HG03060 (cell line): ENCODE data around the gene LGALS12.
"Not testable (repeated sequence)": the region's sequence is repeated elsewhere in the genome, so short reads cannot be mapped to it uniquely, and the experiment has no call there.

Source experiments
- ATAC-seq: cut with Tn5 transposase; IDR thresholded peaks from one replicate; pipeline ENCODE4 v1.9.1; 2021; ENCODE audit warnings: low read depth, moderate number of reproducible peaks; ENCODE audit not compliant: unreplicated experiment

The LGALS12 gene

DNA sequence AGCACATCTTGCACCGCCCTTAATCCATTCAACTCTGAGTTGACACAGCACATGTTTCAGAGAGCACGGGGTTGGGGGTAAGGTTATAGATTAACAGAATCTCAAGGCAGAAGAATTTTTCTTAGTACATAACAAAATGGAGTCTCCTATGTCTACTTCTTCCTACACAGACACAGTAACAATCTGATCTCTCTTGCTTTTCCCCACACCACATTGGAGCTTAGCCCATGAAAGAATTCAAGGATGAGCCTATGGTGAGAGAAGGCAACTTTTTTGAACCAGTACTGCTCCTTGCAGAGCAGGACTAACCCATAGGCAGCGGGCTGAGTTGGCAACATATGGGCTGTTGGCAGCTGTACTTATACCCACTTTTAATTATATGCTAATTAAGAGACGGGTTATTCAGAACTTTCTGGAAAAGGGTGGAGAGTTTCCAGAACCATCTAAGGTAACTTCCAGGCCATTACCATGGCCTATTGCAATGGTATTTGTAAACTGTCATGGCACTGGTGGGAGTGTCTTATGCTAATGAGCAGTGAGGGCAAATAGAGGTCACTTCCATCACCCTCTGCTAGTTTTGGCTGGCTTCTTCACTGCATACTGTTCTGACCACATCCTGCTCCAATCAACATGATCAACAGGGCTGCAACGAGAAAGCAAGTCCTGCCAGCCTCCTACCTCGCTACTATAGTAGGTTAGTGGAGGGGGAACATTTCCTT, 25.3 kb downstream of the LGALS12 start:
- ATAC-seq = peak; percentile 90

DNA sequence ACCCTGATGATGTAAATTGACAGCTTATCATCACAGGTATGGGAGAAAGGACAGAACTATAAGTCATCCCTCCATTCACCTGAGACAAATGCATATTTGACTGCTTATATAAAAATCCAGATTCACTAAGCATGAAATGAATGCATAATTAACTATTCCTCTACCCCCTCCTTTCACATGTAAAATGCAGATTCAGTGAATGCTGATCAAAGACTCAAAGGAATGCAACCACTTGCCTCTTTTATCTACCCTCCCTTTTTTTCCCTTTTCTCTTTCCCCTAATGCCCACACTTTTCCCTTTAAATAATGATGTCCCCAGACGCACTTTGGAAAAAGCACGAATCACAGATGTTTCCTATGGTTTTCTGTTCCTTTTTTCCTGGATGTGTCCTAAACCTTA, 26.2 kb downstream of the LGALS12 start:
- ATAC-seq = no peak

DNA sequence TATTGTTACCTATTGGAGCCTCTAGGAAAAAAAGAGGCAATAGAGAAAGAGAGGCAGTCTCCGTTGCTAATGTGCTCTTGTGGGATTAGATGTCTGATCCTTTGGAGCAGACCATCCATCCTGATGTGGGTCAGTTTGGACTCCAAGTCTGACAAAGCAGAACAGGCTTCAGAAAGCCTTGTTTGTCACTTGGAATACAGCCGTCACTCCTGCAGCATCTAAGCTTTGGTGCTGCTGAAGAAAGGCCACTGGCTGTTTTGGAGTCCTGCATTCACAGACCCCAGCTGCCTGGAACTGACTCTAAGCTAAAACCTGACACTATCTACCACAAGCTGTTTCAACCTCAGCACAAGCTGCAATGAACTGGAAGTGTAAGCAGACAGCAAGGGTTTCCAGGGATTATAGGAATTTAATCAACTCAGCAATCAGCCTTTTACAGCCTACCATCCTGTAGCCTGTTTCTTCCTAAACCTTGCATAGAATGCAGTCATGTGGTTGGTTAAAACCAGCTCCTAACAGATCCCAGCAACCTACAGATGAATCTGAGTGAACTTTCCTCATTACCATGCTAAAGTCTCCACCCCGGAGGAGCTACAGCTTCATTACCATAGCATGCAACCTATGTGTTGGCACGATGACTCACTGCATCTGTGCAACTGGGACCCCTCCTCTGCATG, 27.1 kb downstream of the LGALS12 start:
- ATAC-seq = no peak

DNA sequence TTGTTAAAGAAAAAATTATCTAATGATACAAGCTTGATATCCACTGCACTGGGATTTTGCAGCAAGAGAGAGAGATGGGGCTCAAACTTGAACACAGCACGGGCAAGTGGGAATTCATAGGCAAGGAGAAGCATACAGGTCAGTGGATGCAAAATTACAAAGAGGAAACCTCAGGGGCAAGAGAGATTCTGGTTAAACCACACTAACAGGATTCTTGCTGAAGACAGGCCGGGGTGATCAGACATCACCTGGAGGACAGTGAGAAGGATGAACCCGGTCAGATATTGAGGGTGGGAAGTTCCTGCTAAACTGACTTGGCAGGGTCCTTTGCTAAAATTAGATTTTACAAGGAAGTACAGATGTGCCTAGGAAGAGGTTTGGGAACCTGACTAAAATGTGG, 28.2 kb downstream of the LGALS12 start:
- no peak for ATAC-seq

DNA sequence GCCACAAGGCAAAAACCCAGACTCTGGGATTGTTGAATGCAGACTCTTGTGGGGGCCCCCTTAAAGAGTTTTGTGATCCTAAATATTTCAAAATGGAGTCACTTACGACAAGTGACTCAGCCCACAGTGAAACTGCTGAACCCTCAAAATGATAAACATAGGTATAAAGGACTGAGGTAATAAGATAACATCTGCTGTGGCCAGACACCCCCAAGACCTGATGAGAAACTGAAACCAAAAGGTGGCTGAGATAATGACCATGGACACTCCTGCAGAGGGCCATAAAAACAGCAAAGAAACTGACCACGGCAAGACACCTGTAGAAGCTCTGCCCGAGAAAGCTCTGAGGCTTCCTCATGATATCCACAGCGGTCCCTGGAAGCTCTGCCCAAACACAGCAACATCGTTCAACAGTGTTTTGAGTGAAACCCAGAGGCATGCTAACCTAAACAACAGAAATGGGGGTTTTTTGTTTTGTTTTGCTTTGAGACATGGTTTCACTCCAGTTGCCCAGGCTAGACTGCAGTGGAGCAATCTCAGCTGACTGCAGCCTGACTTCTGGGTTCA, 29.1 kb downstream of the LGALS12 start:
- no peak for ATAC-seq

DNA sequence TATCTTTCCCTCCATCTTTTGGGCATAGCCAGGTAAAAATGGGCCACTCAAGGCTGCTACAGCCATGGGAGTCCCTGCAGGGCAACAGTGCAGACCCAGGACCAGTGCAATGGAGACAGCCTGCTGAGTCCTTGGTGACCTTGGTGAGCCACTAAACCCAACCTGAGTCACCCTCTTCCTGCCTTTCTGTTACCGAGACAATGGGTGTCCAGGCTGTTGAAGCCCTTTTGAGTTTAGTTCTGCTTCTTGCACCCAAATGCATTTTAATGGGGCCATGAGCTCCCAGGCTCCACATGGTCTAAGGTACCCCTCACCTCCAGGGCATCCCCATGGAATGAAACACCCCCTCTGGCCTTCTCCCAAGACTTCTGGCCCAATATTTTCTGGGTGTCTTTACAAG, 29.9 kb downstream of the LGALS12 start:
- ATAC-seq = no peak

DNA sequence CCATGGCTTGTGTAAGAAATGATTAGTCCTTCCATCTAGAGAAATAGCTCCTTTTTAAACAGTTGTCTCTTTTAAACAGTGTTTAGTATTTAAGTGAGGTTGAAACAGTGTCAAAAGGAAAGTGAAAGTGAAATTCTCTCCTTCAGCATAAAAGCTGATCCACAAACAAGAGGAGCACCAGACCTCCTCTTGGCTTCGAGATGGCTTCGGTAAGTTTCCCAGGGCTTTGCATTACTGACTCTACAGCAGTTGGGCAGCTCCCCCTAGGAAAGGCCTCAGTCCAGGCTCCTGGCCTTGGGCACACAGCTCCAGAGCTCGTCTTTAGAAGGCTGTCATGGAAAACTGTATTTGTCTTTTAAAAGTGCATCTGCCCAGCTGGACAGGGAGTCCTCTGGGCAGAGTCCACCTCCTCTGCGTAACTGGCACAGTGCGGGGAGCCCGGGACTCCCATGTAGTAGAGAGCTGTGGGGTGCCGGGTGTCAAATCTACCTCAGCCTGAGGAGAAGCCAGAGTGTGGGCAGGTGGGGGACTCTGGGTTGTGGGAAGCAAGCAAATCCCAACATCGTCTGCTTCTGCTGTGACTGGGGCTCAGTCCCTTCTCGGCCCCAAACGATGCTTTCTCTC, 30.9 kb downstream of the LGALS12 start, which contains the start of gene PLAAT4:
Gene PLAAT4 (plus strand): TSS at position 140 of the 624 bp plus-strand sequence. CDS start 61 bp downstream, at position 201.
- no peak for ATAC-seq

DNA sequence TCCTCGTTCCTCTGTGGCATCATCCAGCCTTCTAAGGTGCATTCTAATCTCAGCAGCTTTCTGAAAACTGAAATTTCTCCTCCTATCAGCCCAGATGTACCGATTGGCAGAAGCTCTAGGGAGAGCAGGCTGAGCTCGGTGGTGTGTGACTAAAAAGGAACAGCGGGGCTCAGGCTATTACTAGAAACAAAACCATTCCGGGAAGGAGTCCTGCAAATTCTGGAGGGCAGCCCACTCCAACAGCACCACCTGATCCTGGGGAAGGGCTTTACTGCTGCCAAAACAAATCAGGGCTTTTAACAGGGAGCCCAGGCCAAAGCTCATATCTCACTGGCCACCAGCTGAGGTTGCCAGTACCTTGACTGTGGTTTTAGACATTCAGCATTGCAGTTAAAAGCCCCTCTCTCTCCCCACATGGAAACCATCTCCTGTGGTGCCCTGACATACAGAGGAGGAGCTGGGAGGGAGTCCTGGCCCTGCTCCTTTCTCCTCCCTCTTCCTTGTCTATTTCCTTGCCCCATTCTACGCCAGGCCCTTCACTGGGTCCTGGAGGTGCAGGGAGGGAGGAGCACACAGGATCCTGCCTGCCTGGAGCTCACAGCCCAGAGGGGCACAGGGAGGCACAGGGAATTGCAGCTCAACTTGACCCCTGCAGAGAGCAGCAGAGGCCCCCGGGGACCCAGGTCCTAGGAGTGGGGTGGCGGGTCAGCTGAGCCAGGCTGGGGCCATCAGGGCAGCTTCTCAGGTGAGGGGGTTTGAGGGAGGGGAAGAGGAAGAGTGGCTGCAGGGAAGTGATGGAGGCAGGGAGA, 31.6 kb downstream of the LGALS12 start:
- ATAC-seq = no peak

DNA sequence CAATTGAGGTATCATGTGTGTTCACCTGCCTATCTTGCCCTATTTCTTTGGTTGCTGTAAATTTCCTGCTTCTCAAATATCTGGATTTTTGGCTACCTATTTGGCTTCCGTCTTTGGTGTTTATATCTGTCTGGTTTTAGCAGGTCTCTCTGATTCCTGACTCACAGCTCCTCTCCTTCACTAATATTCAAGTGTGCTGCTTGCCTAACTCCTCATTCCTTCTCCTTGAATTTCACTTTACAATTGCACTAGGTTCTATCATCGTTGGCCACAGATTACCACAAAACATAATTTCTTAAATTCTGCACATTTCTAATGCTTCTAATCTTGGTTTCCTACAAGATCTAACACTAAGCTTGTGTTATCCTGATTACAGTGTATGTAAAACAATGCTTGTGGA, 36.6 kb downstream of the LGALS12 start:
- ATAC-seq = not testable (repeated sequence)

DNA sequence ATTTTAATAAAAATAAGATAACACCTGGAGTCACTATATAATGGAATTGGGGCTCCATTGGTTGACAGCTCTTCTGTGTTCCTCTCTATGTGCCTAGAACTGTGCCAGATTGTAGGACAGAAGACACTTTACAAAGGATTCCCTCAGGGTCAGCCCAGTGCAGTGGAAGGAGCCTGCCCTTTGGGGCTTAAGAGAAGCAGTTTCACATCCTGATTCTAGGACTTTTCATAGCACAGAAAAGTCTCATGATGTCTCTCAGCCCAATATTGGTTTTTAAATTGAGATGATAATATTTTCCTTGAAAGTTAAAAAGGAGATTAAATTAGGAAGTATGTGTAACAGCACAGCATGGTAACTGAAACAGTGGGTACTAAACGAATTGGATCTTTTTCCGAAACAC, 37.8 kb downstream of the LGALS12 start:
- no peak for ATAC-seq

DNA sequence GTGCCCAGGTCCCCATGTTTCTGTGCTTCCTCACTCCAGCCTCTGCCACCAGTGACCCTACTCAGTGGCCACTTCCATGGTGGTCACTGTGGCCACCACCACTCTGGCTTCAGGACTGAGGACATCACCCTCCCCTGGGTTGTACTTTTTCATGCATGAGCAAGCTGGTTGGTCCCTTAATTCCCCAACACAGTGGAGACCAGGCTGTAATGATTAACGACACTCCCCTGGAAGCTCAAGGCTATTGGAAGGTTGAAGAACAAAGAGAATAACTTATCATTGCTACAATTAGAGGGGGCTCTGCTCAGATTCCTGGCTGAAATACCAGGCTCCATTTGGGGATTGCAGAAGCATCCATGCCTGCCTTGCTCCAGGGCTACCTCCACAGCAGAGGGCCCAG, 41.2 kb downstream of the LGALS12 start:
- ATAC-seq = no peak

DNA sequence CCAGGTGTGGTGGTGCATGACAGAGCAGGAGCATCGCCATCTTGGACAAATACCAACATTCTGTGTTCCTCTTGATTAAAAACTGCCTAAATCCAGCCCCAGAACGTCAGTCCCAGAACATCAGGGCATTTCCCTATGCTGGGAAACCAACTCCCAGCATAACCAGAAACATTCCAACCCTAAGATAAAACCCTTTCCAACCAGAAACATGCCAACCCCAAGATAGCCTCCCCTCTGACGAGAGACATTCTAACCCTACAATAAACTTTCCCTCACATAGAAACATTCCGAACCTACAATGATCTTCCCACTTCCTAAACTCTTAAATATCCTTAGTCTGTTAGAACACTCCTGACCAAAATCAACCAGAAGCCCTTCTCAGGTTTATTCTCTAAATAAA, 42.3 kb downstream of the LGALS12 start:
- no peak for ATAC-seq

DNA sequence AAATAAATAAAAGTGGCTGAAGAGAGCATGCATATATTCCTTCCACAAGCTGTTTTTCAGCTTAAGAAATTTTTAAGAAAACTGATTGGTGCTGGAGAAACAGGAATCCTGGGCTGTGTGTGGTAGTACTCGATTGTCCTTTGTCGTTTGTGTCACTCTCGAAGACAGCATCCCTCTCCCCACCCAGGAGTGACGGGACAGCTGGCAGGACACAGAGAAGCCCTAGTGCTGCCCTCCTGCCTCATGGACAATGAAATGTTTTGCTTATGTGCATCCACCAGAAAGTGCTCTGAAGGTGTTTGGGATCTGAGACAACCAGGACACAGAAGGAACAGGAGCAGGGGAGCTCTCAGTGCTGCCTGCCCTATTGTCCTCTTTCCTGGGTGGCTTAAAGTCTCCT, 43.5 kb downstream of the LGALS12 start:
- no peak for ATAC-seq

DNA sequence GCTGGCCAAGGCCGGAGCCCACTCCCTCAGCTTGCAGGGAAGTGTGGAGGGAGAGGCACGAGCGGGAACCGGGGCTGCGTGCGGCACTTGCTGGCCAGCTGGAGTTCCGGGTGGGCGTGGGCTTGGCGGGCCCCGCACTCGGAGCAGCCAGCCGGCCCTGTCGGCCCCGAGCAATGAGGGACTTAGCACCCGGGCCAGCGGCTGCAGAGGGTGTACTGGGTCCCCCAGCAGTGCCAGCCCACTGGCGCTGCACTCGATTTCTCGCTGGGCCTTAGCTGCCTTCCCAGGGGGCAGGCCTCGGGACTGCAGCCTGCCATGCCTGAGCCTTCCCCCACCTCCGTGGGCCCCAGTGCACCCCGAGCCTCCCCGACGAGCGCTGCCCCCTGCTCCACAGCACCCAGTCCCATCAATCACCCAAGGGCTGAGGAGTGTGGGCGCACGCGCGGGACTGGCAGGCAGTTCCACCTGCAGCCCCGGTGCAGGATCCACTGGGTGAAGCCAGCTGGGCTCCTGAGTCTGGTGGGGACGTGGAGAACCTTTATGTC, 44.3 kb downstream of the LGALS12 start:
- not testable (repeated sequence) for ATAC-seq

DNA sequence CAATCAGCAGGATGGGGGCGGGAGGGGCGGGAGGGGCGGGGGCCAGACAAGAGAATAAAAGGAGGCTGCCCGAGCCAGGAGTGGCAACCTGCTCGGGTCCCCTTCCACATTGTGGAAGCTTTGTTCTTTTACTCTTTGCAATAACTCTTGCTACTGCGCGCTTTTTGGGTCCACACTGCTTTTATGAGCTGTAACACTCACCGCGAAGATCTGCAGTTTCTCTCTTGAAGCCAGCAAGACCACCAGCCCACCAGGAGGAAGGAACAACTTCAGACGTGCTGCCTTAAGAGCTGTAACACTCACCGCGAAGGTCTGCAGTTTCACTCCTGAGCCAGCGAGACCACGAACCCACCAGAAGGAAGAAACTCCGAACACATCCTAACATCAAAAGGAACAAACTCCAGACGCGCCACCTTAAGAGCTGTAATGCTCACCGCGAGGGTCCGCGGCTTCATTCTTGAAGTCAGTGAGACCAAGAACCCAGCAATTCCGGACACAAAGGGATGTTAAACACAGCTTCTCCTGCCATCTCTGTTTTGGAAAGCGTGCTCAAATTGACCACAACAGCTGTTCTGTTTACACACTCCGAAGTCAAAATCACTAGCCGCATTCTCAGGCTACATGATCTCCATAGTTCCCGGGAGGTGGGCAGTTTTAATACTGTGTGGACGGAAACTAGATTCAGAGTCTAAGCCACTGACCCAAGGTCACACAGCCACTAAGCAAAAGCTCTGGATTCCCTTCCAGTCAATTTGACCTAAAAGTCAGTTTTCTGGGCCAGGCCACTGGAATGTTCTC, 45.4 kb downstream of the LGALS12 start:
- no peak for ATAC-seq

DNA sequence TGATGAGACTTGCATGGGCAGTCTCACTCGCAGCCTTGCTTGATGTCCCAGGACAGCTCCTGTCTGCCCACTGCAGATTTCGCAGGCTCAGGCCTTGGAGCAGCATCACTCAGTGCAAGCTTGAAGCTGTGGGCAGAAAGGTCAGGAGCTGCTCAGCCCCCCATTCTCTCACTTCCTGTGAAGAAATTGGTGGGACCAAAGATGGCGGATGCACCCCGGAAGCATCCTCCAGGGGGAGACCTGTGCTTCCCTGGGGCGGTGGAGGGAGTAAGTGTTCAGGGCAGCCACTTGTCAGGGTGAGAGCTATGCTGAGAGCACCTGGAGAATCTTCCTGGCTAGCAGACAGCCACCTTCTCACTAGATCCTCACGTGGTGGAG, 46.0 kb downstream of the LGALS12 start:
- ATAC-seq = no peak

DNA sequence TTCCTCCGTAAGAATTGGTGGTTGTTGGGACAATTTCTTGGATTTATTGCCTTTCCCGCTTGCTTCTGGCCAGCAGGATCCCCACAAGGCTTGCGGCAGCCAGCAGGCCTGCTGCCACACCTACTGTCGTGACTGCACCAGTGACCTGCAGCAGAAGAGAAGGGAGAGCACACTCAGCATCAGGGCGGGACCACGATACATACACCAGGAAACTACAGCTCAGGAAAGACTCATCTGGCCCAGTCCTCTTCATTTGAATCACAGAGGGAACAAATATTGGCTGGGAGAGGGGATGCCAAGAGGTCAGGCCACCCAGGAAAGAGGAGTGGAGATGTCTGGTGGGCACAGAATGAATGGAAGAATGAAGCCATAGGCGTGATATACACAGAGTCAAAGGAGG, 47.0 kb downstream of the LGALS12 start:
- no peak for ATAC-seq

DNA sequence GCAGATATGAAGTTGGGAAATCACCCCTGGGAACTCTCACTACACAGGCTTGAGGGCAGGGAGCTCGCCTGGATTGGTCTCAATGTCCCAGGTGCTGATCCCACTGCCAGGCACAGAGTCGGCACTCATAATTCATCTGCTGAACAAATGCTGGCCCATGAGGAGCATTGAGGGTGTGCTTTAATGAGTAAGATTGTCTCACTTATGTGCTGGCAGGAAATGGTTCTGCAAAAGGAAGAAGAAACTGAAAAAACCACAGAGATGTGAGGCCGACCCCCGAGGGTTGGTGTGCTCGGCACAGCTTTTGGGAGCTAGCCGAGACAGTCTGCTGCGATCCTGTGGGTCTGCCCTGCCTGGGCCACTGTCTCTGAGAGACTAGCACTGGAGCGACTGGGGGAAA, 47.9 kb downstream of the LGALS12 start:
- ATAC-seq = no peak

DNA sequence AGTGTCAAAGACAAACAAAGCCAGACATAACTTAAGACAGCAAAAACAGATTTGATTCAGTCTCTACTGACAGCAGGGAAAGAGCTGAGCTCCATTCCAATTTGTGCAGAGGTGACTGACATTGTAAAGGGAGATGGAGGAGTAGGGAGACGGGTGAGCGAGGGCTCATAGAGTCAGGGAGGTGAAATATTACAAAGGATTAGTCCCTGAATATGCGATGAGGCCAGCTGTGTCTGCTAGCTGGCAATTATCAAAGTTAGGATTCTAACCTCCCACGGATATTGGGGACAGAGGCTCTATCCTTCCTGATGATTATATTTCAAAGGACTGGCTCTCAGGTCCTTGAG, 49.0 kb downstream of the LGALS12 start:
- no peak for ATAC-seq
